Smooth muscle cell (in vitro differentiated cells): Measurements from ENCODE around the gene USP6NL. TPM values are rescaled to one million over a fixed set of nuclear protein-coding genes. Genes with fewer than 3 reads are reported as not detected.
"Not testable (repeated sequence)": the region's sequence is repeated elsewhere in the genome, so short reads cannot be mapped to it uniquely, and the experiment has no call there.

Source experiments
- DNase-seq: peaks from one replicate; lab custom pipeline; 2025; ENCODE audit not compliant: unreplicated experiment; lab: John Stamatoyannopoulos, UW
- H2AFZ ChIP-seq: fragments of 200-600 bp; sonication (generic); 2 replicates; pipeline ENCODE4 v1.6.0; 2016; ENCODE audit warnings: antibody characterized with exemption, low read depth, mild to moderate bottlenecking
- H3F3A ChIP-seq: fragments of 200-600 bp; sonication (generic); 2 replicates; pipeline ENCODE4 v1.6.0; 2017; ENCODE audit warnings: antibody characterized with exemption, low read depth
- H3K27ac ChIP-seq: fragments of 200-600 bp; sonication (generic); 2 replicates; pipeline ENCODE4 v1.5.1; 2016; ENCODE audit warnings: low read depth, mild to moderate bottlenecking
- H3K27me3 ChIP-seq: fragments of 200-600 bp; sonication (generic); 2 replicates; pipeline ENCODE4 v1.6.1; 2016; ENCODE audit warnings: low read depth, mild to moderate bottlenecking
- H3K36me3 ChIP-seq: fragments of 200-600 bp; sonication (generic); 2 replicates; pipeline ENCODE4 v1.5.1; 2016; ENCODE audit warnings: low read depth
- H3K4me1 ChIP-seq: fragments of 200-600 bp; sonication (generic); 2 replicates; pipeline ENCODE4 v1.5.1; 2016; ENCODE audit warnings: low read depth
- H3K4me2 ChIP-seq: fragments of 200-600 bp; sonication (generic); 2 replicates; pipeline ENCODE4 v1.6.0; 2016; ENCODE audit warnings: mild to moderate bottlenecking
- H3K4me3 ChIP-seq: fragments of 200-600 bp; sonication (generic); 2 replicates; pipeline ENCODE4 v1.5.1; 2016; ENCODE audit warnings: mild to moderate bottlenecking
- H3K79me2 ChIP-seq: fragments of 200-600 bp; sonication (generic); 2 replicates; pipeline ENCODE4 v1.6.0; 2016; ENCODE audit warnings: low read depth, mild to moderate bottlenecking
- H3K9ac ChIP-seq: fragments of 200-600 bp; sonication (generic); 2 replicates; pipeline ENCODE4 v1.6.0; 2016; ENCODE audit warnings: low read depth
- H3K9me3 ChIP-seq: fragments of 200-600 bp; sonication (generic); replicated peaks from 2 replicates; pipeline ENCODE4 v1.5.1; 2016; ENCODE audit warnings: low read depth
- H4K20me1 ChIP-seq: fragments of 200-600 bp; sonication (generic); 2 replicates; pipeline ENCODE4 v1.6.0; 2016; ENCODE audit warnings: low read depth
- WGBS: methylation state at CpG from one replicate; pipeline ENCODE4 v1.1.7; 2016; ENCODE audit warnings: low lambda C conversion rate; 5-methylcytosine and 5-hydroxymethylcytosine counted together
- polyA plus RNA-seq: library from polyadenylated mRNA; unstranded; fragments of >200 nt; fragmentation: Nextera tagmentation; extraction: Ambion mirVana; gene quantifications from 2 replicates; pipeline ENCODE4 v1.2.1, GENCODE V29; 2016
- total RNA-seq: library from RNA; depleted of rRNA; stranded (reverse); fragments of >200 nt; gene quantifications from 2 replicates; pipeline ENCODE4 v1.2.3, GENCODE V29; 2014
- TF ChIP-seq, protein P1 (sequence below): fragments of 200-600 bp; sonication (generic); IDR thresholded peaks from 2 replicates; pipeline ENCODE4 v1.5.1; 2017; ENCODE audit warnings: borderline replicate concordance, mild to moderate bottlenecking, antibody characterized with exemption; ENCODE audit not compliant: insufficient read depth, poor library complexity, severe bottlenecking

USP6NL gene
- total and polyA plus RNA-seq, 2 experiments from 2014 or later = 12.0 to 32.8 TPM

- H2AFZ ChIP-seq = no peak overlapping the region
- H3K4me1 ChIP-seq = peaks cover 16% of the 10 kb centered on the region
- H3K4me3 ChIP-seq = no peak overlapping the region
- no peaks in the 10 kb centered on the region for H3K79me2 ChIP-seq
- no peak for DNase-seq
- no peaks in the 10 kb centered on the region for H3K27me3 ChIP-seq
- no peaks in the 10 kb centered on the region for H3F3A ChIP-seq
- H4K20me1 ChIP-seq = peaks cover 52% of the 10 kb centered on the region
- no peaks in the 10 kb centered on the region for H3K9me3 ChIP-seq
- H3K36me3 ChIP-seq = no peaks in the 10 kb centered on the region
- WGBS = 92% methylated on average over 3 of the region's 3 CpGs
- H3K4me2 ChIP-seq = no peak overlapping the region
- H3K27ac ChIP-seq = no peak overlapping the region
- no peak overlapping the region for H3K9ac ChIP-seq
- TF ChIP-seq, protein P1, sequence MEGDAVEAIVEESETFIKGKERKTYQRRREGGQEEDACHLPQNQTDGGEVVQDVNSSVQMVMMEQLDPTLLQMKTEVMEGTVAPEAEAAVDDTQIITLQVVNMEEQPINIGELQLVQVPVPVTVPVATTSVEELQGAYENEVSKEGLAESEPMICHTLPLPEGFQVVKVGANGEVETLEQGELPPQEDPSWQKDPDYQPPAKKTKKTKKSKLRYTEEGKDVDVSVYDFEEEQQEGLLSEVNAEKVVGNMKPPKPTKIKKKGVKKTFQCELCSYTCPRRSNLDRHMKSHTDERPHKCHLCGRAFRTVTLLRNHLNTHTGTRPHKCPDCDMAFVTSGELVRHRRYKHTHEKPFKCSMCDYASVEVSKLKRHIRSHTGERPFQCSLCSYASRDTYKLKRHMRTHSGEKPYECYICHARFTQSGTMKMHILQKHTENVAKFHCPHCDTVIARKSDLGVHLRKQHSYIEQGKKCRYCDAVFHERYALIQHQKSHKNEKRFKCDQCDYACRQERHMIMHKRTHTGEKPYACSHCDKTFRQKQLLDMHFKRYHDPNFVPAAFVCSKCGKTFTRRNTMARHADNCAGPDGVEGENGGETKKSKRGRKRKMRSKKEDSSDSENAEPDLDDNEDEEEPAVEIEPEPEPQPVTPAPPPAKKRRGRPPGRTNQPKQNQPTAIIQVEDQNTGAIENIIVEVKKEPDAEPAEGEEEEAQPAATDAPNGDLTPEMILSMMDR = no peak
These were observed 109.8 kb downstream of the USP6NL start for GRCh38 chr10:11501600-11501999.

DNA sequence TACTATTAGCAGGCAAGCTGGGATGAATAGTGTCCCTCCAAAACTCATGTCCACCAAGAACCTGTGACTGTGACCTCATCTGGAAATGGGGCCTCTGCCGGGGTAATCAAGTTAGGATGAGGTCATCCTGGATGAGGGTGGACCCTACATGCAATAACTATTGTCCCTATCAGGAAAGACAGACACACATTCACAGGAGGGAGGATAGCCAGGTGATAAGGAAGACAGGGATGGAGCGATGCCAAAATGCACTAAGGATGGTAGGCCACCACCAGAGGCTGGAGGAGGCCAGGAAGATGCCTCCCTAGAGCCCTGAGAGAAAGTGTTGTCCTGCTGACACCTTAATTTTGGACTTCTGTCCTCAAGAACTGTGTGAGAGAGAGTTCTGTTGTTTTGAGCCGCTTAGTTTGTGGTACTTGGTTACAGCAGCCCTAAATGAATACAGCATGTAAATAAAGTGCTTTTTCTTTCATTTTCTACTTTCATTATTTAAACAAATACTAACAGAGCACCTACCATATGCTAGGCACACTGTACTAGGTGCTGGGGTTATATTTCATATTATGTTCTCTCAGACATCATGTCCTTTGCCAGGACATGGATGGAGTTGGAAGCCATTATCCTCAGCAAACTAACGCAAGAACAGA, 111.9 kb downstream of the USP6NL start:
- H3K79me2 ChIP-seq = no peaks in the 10 kb centered on the region
- 94% methylated on average over 4 of the region's 4 CpGs for WGBS

GRCh38 chr10:11498399-11498798, 113.1 kb downstream of the USP6NL start:
- TF ChIP-seq, protein P1 = no peak
- H3K27ac ChIP-seq = no peak overlapping the region
- H3K4me1 ChIP-seq = no peaks in the 10 kb centered on the region
- no peaks in the 10 kb centered on the region for H3K9me3 ChIP-seq
- H3K36me3 ChIP-seq = no peaks in the 10 kb centered on the region
- no peaks in the 10 kb centered on the region for H3K79me2 ChIP-seq
- peaks cover 29% of the 10 kb centered on the region for H4K20me1 ChIP-seq
- no peak overlapping the region for H3K4me2 ChIP-seq
- no peak overlapping the region for H3K9ac ChIP-seq
- DNase-seq = no peak
- H3K27me3 ChIP-seq = no peaks in the 10 kb centered on the region
- WGBS = 100% methylated on average over 2 of the region's 2 CpGs
- H2AFZ ChIP-seq = no peak overlapping the region
- H3K4me3 ChIP-seq = no peak overlapping the region
- H3F3A ChIP-seq = no peaks in the 10 kb centered on the region

More for the DNA sequence above, 111.9 kb downstream of the USP6NL start:
- H3K9me3 ChIP-seq = no peaks in the 10 kb centered on the region
- H3K27ac ChIP-seq = no peak overlapping the region
- no peak for DNase-seq
- H3K4me1 ChIP-seq = peaks cover 1% of the 10 kb centered on the region
- no peak overlapping the region for H2AFZ ChIP-seq
- H3K9ac ChIP-seq = no peak overlapping the region
- peaks cover 40% of the 10 kb centered on the region for H4K20me1 ChIP-seq
- no peaks in the 10 kb centered on the region for H3K27me3 ChIP-seq
- TF ChIP-seq, protein P1 = no peak
- H3F3A ChIP-seq = no peaks in the 10 kb centered on the region
- no peak overlapping the region for H3K4me2 ChIP-seq
- no peaks in the 10 kb centered on the region for H3K36me3 ChIP-seq
- H3K4me3 ChIP-seq = no peak overlapping the region

- H3F3A ChIP-seq, H3K4me3 ChIP-seq, H3K4me1 ChIP-seq, H3K79me2 ChIP-seq, H3K9me3 ChIP-seq, H3K27ac ChIP-seq, H2AFZ ChIP-seq, H3K4me2 ChIP-seq, DNase-seq, H3K27me3 ChIP-seq, H3K9ac ChIP-seq, H3K36me3 ChIP-seq: not testable (repeated sequence)
- 48% methylated on average over 13 of the region's 13 CpGs for WGBS
- H4K20me1 ChIP-seq = peaks cover 14% of the 10 kb centered on the region
- TF ChIP-seq, protein P1 = peak; percentile 52
These were observed 116.5 kb downstream of the USP6NL start for GRCh38 chr10:11494923-11495322.
